GM10266 (cell line): ENCODE data around the gene NEK6.
"Not testable (repeated sequence)": the region's sequence is repeated elsewhere in the genome, so short reads cannot be mapped to it uniquely, and the experiment has no call there.

Source experiments
- DNase-seq: peaks from one replicate; pipeline ENCODE4 v3.0.0; 2012; ENCODE audit errors: extremely low spot score
- TF ChIP-seq, protein P1 (sequence below): IDR thresholded peaks from 2 replicates; pipeline ENCODE4 v1.5.1; 2012; ENCODE audit warnings: mild to moderate bottlenecking, low read depth; ENCODE audit not compliant: control insufficient read depth, insufficient read depth; ENCODE audit errors: missing control alignments

Gene NEK6

DNA sequence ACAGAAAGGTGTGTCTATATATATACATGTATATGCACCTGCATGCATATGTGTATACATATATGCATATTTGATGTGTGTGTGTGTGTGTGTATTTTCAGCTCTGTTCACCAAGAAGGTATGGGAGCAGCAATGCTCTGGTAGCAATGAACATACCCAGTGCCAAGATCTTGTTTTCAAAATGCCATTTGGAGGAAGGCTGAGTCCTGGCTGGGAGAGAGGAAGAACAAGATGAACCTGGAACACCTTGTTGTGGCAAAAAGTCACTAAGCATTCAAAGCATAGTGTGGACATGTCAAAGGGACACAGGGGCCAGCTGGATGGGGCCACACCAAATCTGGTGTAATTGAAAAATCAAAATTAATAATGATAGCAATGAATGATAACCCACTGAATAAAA lies 31.8 kb upstream of the NEK6 start:
- TF ChIP-seq, protein P1, sequence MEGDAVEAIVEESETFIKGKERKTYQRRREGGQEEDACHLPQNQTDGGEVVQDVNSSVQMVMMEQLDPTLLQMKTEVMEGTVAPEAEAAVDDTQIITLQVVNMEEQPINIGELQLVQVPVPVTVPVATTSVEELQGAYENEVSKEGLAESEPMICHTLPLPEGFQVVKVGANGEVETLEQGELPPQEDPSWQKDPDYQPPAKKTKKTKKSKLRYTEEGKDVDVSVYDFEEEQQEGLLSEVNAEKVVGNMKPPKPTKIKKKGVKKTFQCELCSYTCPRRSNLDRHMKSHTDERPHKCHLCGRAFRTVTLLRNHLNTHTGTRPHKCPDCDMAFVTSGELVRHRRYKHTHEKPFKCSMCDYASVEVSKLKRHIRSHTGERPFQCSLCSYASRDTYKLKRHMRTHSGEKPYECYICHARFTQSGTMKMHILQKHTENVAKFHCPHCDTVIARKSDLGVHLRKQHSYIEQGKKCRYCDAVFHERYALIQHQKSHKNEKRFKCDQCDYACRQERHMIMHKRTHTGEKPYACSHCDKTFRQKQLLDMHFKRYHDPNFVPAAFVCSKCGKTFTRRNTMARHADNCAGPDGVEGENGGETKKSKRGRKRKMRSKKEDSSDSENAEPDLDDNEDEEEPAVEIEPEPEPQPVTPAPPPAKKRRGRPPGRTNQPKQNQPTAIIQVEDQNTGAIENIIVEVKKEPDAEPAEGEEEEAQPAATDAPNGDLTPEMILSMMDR: no peak
- DNase-seq: no peak

DNA sequence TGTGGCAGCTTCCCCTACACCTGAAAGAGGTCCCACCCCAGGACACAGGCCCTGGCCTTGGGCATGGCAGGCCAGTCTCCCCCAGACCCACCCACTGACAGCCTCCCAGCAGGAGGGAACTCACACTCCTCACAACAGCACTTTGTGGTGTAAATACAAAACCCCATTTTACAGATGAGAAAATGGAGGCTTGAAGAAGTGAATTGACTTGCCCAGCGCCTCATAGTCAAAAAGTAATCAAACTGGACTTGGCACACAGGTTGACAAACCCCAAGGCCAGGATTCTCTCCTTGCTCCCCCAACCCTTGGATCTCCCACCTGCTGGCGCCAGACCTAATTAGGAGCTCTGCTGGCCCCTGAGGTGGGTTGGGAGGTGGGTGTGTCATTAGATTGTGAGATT lies 29.2 kb upstream of the NEK6 start:
- TF ChIP-seq, protein P1: no peak
- no peak for DNase-seq

DNA sequence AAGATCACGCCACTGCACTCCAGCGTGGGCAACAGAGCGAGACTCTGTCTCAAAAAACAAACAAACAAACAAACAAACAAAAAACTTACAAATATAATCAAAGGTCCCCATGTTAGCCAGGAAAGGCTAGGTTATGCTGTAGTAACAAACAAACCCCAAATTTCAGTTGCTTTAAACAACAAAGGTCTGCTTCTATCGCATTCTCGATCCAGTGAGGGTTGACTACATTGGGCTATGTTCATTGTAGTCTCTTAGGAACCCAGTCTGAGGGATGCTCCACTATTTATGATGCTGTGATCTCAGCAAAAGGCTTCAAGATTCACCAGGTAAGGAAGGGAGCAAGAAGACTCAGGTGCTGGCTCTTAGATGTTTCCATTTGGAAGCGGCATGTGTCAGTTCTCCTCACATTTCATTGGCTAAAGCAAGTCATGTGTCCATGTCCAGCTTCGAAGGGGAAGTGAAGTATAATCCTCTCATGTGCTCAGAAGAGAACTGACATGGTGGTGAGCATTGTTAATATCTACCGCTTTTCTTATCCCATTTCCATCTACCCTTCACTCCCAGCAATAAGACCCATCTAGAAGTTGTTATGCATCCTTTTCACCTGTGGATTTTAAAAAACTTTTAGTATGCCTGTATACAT lies 26.5 kb upstream of the NEK6 start:
- TF ChIP-seq, protein P1: no peak
- no peak for DNase-seq

DNA sequence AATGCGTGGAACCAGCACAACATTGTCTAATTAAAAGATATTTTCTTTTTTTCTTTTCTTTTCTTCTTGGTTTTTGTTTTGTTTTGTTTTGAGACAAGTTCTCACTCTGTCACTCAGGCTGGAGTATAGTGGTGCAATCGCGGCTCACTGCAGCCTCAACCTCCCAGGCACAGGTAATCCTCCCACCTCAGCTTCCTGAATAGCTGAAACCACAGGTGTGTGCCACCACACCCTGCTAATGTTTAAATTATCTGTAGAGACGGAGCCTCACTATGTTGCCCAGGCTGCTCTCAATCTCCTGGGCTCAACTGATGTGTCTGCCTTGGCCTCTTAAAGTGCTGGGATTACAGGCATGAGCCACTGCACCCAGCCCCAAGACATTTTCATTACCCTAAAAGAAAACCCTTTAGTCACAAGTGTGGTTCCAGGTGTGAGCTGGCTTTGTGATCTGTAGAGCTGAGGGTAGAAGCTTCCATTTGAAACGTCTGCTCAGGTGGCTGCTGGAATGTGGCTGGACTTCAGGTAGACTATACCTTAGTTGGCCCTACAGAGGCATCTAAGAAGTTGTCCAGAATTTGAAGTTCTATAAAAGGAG lies 19.1 kb upstream of the NEK6 start:
- DNase-seq: no peak
- TF ChIP-seq, protein P1: no peak

DNA sequence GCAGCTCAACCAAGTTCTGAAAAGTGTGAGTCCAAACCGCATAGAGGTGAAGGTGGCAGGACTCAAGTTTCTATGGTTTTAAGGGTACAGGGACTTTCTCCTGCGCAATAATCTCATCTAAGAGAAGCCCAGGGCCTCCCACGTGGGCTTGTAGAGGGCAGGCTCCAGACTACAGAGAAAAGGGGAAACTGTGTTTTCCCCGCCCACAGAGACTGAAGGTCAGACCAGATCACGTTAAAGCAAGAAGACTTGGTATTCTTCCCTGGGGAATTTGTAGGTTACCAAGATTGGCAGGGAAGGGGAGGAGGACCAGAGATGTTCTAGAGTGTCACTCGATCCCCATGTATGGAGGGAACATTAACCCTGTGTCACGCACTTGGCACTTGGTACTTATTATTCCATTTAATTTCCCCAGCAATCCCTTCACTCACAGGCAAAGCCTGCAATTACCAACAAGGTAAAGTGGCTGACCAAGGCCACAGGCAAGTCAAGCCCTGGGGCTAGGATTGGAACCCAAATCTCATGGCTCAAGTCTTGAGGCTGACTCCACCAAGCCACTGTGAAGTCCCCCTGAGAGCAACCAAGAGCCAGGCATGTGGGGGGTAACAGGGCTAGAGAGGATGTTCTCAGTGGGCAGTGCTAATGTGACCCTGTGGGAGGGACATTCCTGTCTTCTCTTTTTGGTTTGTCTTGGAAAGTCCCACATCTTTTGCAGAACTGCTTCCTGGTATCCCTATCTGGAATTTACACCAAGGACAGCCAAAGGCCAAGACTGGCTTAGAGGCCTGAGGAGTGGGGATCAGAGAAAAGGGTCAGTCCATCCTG lies 18.3 kb upstream of the NEK6 start:
- no peak for DNase-seq
- TF ChIP-seq, protein P1: no peak

DNA sequence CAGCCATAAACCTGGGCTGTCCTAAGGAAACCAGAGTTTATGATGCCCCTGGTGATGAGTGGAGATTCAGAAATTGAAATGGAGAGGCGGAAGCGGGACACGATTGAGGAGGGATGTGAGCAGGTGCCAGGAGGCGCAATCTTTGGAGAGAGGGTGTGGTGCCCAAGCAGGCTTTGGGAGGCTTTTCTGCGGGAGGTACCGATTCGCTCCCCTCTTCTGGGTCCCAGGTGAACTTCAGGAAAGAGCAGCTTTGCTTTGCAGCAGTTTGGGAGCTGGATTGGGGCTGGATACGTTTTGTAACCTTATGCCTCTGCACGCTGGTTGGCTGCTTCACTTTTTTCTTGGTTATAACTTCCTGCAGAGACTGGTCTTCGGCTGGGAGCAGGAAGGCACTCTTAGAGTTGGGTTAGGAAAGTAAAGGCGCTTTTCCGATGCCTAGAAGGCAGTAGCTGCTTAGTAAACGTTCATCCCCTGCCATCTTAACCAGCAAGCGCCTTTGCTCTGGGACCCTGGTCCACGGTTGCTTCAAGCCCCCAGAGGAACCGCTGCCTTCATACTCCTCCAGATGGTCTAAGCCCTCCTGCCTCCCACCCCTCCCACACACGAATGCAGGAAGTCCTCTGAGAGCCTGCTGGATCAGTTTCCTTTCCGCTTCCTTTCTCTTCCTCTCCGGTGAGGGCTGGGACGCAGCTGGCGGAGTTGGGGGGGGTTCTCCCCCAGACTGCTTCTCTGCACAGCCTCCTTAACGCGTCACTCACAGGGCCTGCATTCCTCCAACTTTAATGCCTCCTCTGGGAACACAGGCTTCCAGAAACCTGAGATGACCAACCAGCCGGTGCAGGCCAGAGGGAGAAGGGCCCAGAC lies 15.2 kb upstream of the NEK6 start:
- DNase-seq: no peak
- TF ChIP-seq, protein P1: no peak

DNA sequence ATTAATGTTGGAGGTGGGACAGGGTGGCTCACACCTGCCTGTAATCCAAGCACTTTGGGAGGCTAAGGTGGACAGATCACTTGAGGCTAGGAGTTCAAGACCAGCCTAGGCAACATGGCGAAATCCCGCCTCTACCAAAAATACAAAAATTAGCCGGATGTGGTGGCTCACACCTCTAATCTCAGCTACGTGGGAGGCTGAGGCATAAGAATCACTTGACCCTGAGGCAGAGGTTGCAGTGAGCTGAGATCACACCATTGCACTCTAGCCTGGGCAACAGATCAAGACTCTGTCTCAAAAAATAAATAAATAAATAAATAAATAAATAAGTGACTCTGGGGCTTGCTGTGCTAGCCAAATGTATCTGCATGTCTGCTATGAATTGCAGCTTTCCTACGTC lies 10.4 kb upstream of the NEK6 start:
- DNase-seq: not testable (repeated sequence)
